ENCODE measurements around the gene ADAT3.
A peak's percentile ranks its signal among the peaks of the same experiment; 100 is the strongest.

The ADAT3 gene

DNA sequence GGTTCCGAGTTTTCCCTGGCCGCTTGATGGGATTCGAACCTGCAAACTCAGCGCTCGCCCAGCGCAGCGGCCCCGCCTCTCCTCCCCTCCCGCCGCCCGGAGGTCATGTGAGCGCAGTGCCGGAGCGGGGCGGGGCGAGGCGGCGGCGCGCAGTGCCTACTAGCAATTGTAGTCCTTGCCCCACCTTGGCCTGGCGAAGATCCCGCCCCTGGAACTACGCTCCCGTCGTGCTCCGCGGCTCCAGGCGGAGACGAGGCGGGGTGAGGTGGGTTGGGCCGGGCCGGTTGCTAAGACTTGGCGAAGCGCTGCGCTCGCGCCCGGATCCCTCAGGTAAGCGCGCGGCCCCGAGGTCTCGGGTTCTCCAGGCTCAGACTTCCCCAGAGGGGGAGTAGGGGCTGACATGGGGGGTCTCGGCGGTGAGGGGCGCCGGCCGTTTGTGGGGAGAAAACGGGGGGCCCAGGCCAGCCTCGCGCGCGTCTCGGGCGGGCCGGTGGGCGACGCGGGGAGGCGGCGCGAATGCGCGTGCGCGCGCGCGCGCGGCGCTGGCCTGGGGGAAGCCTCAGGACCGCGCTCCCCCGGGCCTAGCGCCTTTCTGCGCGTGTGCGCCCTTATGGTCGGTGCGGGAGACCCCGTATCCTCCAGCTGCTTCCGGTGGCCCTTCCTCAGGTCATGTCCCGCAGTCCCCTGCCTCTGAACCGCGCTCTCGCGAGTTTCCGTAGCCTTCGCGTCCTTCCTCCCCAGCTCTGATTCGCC is at the start of gene ADAT3, which contains the start of gene SCAMP4:
Gene ADAT3 (plus strand): TSS at position 290 of the 753 bp plus-strand sequence. CDS start 6,649 bp downstream, outside the sequence.
Gene SCAMP4 (plus strand): TSS at position 290 of the 753 bp plus-strand sequence. CDS start 9,621 bp downstream, outside the sequence.
- TF ChIP-seq, protein P1, sequence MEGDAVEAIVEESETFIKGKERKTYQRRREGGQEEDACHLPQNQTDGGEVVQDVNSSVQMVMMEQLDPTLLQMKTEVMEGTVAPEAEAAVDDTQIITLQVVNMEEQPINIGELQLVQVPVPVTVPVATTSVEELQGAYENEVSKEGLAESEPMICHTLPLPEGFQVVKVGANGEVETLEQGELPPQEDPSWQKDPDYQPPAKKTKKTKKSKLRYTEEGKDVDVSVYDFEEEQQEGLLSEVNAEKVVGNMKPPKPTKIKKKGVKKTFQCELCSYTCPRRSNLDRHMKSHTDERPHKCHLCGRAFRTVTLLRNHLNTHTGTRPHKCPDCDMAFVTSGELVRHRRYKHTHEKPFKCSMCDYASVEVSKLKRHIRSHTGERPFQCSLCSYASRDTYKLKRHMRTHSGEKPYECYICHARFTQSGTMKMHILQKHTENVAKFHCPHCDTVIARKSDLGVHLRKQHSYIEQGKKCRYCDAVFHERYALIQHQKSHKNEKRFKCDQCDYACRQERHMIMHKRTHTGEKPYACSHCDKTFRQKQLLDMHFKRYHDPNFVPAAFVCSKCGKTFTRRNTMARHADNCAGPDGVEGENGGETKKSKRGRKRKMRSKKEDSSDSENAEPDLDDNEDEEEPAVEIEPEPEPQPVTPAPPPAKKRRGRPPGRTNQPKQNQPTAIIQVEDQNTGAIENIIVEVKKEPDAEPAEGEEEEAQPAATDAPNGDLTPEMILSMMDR (IDR thresholded peaks at IDR 0.05; ENCODE audit: borderline replicate concordance, insufficient read depth, low read depth, low read length): no peak
- H3K4me3 ChIP-seq (ENCODE audit: low read depth, low read length): peak within 1 kb of the TSS; percentile 83

DNA sequence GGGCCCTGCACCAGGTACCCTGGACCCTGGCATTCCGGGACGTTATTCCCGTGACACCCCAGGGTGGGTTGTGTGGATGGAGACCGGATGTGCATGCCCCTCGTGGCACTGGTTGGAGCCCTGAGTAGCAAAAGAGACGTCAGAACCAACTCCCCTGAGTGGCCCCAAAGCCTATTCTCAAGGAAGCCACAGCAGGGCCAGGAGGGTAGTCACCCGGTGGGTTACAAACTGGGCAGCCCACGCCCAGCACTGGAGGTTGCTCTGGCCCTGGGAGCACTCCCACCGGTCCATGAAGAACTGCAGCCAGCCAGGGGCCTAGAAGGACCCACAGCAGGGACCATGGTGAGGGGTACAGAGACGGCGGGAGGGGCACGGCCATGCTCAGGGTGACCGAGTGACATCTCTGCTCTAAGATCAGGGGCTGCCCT is 49.4 kb upstream of the ADAT3 start:
- TF ChIP-seq, protein P1 (IDR thresholded peaks at IDR 0.05; ENCODE audit: borderline replicate concordance, insufficient read depth, low read depth, low read length): no peak
- H3K4me3 ChIP-seq (ENCODE audit: low read depth, low read length): peak overlapping the region; percentile 49

GRCh38 chr19:1856345-1856697 is 48.9 kb upstream of the ADAT3 start:
- peak overlapping the region; percentile 49 for H3K4me3 ChIP-seq (ENCODE audit: low read depth, low read length)
- TF ChIP-seq, protein P1 (IDR thresholded peaks at IDR 0.05; ENCODE audit: borderline replicate concordance, insufficient read depth, low read depth, low read length): no peak

GRCh38 chr19:1856698-1857603 is 48.2 kb upstream of the ADAT3 start:
- H3K4me3 ChIP-seq (ENCODE audit: low read depth, low read length): peak overlapping the region; percentile 49

GRCh38 chr19:1857648-1858326 is 47.4 kb upstream of the ADAT3 start:
- peak overlapping the region; percentile 24 for H3K4me3 ChIP-seq (ENCODE audit: low read depth, low read length)
- TF ChIP-seq, protein P1 (IDR thresholded peaks at IDR 0.05; ENCODE audit: borderline replicate concordance, insufficient read depth, low read depth, low read length): no peak

More at GRCh38 chr19:1856698-1857603, 48.2 kb upstream of the ADAT3 start:
- TF ChIP-seq, protein P1 (IDR thresholded peaks at IDR 0.05; ENCODE audit: borderline replicate concordance, insufficient read depth, low read depth, low read length): no peak

- TF ChIP-seq, protein P1 (IDR thresholded peaks at IDR 0.05; ENCODE audit: borderline replicate concordance, insufficient read depth, low read depth, low read length): no peak
- no peak overlapping the region for H3K4me3 ChIP-seq (ENCODE audit: low read depth, low read length)
These were observed 46.7 kb upstream of the ADAT3 start for GRCh38 chr19:1858412-1859081.
